ENCODE data around the gene FAM43A. TPM values are rescaled to one million over a fixed set of nuclear protein-coding genes. Genes with fewer than 3 reads are reported as not detected.

FAM43A gene
- 1 to 10 TPM; 2.7 to 4.8 (median 4.3) TPM for total RNA-seq

GRCh38 chr3:194685718-194686413 lies at the start of gene FAM43A:
Gene FAM43A (plus strand): TSS chr3:194685883. CDS start chr3:194686827, 944 bp downstream.
- DNase-seq (peak; percentile 91 to 92), ATAC-seq (peak; percentile 83 to 88)
- in situ Hi-C loops (cut with MboI; ENCODE audit: low sequenced_read_pairs in 4 of 4) (loop anchor here (10.0 to 25.0 kb wide), 5 partner anchors 169 to 851 kb away; partner anchors contain the start of gene PPP1R2 (in 2 of the 4)), intact Hi-C loops (cut with DNase I; ENCODE audit: low total_unique reads) (loop anchor here (1.0 to 10.0 kb wide), 6 partner anchors 13 to 759 kb away; partner anchors contain the start of genes ACAP2 and LSG1)
- Histone ChIP-seq H3K4me1 (peaks cover 38 to 49% of the 10 kb centered on the region in 2 donors), H3K36me3 (no peaks in the 10 kb centered on the region), H3K27me3 (no peaks in the 10 kb centered on the region), H3K27ac (peak within 1 kb of the TSS; percentile 75 to 84 (median 82)), H3K9me3 (no peaks in the 10 kb centered on the region), H3K4me3 (peak within 1 kb of the TSS; percentile 63 to 82 (median 74))
- TF ChIP-seq POLR2A (IDR thresholded peaks at IDR 0.05): peak; percentile 97 to 99
- TF ChIP-seq CTCF (IDR thresholded peaks at IDR 0.05 in 4 of 5, conservative IDR thresholded peaks at IDR 0.05 in 1 of 5): peak in 3 of 5 experiments; percentile 17 to 27 (median 19)

GRCh38 chr3:194637066-194637465 lies 48.6 kb upstream of the FAM43A start:
- H3K4me1 ChIP-seq: peaks cover 0 to 4% of the 10 kb centered on the region in 2 donors
- H3K4me3 ChIP-seq: no peak overlapping the region
- no peaks in the 10 kb centered on the region for H3K9me3 ChIP-seq
- intact Hi-C loops (cut with DNase I; ENCODE audit: low total_unique reads): no loop called here
- TF ChIP-seq POLR2A (IDR thresholded peaks at IDR 0.05) (no peak), CTCF (IDR thresholded peaks at IDR 0.05 in 4 of 5, conservative IDR thresholded peaks at IDR 0.05 in 1 of 5) (no peak)
- in situ Hi-C loops (cut with MboI; ENCODE audit: low sequenced_read_pairs in 4 of 4): no loop called here
- H3K36me3 ChIP-seq: peaks cover 0 to 20% of the 10 kb centered on the region in 2 donors
- ATAC-seq (no peak), DNase-seq (no peak)
- H3K27ac ChIP-seq: no peak overlapping the region
- no peaks in the 10 kb centered on the region for H3K27me3 ChIP-seq

GRCh38 chr3:194637541-194638400 lies 47.9 kb upstream of the FAM43A start:
- no peak overlapping the region for H3K4me3 ChIP-seq
- ATAC-seq: no peak
- in situ Hi-C loops (cut with MboI; ENCODE audit: low sequenced_read_pairs in 4 of 4): no loop called here

More at GRCh38 chr3:194637541-194638400, 47.9 kb upstream of the FAM43A start:
- no peak overlapping the region for H3K27ac ChIP-seq
- peaks cover 0 to 24% of the 10 kb centered on the region in 2 donors for H3K36me3 ChIP-seq
- H3K27me3 ChIP-seq: no peaks in the 10 kb centered on the region
- H3K9me3 ChIP-seq: no peaks in the 10 kb centered on the region
- peaks cover 0 to 4% of the 10 kb centered on the region in 2 donors for H3K4me1 ChIP-seq
- TF ChIP-seq POLR2A (IDR thresholded peaks at IDR 0.05) (no peak), CTCF (IDR thresholded peaks at IDR 0.05 in 4 of 5, conservative IDR thresholded peaks at IDR 0.05 in 1 of 5) (no peak)
- no peak for DNase-seq
- intact Hi-C loops (cut with DNase I; ENCODE audit: low total_unique reads): no loop called here
